ENCODE data around the gene NRXN2.

GRCh38 chr11:64742087-64742888, 19.3 kb upstream of the NRXN2 start:
- no peak for TF ChIP-seq TCF7L2 (IDR thresholded peaks at IDR 0.05; ENCODE audit: low read depth, low read length)
- TF ChIP-seq, protein P1, sequence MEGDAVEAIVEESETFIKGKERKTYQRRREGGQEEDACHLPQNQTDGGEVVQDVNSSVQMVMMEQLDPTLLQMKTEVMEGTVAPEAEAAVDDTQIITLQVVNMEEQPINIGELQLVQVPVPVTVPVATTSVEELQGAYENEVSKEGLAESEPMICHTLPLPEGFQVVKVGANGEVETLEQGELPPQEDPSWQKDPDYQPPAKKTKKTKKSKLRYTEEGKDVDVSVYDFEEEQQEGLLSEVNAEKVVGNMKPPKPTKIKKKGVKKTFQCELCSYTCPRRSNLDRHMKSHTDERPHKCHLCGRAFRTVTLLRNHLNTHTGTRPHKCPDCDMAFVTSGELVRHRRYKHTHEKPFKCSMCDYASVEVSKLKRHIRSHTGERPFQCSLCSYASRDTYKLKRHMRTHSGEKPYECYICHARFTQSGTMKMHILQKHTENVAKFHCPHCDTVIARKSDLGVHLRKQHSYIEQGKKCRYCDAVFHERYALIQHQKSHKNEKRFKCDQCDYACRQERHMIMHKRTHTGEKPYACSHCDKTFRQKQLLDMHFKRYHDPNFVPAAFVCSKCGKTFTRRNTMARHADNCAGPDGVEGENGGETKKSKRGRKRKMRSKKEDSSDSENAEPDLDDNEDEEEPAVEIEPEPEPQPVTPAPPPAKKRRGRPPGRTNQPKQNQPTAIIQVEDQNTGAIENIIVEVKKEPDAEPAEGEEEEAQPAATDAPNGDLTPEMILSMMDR (IDR thresholded peaks at IDR 0.05) = no peak
- TF ChIP-seq REST (IDR thresholded peaks at IDR 0.05; ENCODE audit: insufficient read depth in 1 of 2, low read depth in 2 of 2, low read length in 1 of 2) = no peak
- TF ChIP-seq POLR2AphosphoS5 (IDR thresholded peaks at IDR 0.05; ENCODE audit: low read depth, low read length) = no peak
